Measurements from ENCODE around the gene RAI1. TPM values are rescaled to one million over a fixed set of nuclear protein-coding genes. Genes with fewer than 3 reads are reported as not detected.

The RAI1 gene
- total RNA-seq, 4 donors from 2014 or later, result 20.3 to 46.1 (median 30.4) TPM

- no peaks in the 10 kb centered on the region for H3K9me3 ChIP-seq
- no peak overlapping the region for H3K4me3 ChIP-seq
- H3K36me3 ChIP-seq, result peaks cover 61% of the 10 kb centered on the region
- TF ChIP-seq CTCF (IDR thresholded peaks at IDR 0.05), result no peak
- no peak for TF ChIP-seq EP300 (IDR thresholded peaks at IDR 0.05)
- no peak for TF ChIP-seq POLR2A (IDR thresholded peaks at IDR 0.05)
- no peak for TF ChIP-seq POLR2AphosphoS5 (IDR thresholded peaks at IDR 0.05)
- H3K4me1 ChIP-seq, result peaks cover 74% of the 10 kb centered on the region
- H3K27me3 ChIP-seq, result no peaks in the 10 kb centered on the region
- WGBS, result 90% methylated on average over 12 of the region's 24 CpGs
- no peak overlapping the region for H3K27ac ChIP-seq
- no peak for DNase-seq (ENCODE audit: low spot score in 2 of 2)
Measured at GRCh38 chr17:17816831-17817551, 135.7 kb downstream of the RAI1 start.

GRCh38 chr17:17817552-17817947, 136.3 kb downstream of the RAI1 start:
- Histone ChIP-seq H3K36me3 (peaks cover 61% of the 10 kb centered on the region), H3K27me3 (no peaks in the 10 kb centered on the region), H3K4me3 (no peak overlapping the region), H3K27ac (peak overlapping the region; percentile 24), H3K4me1 (peaks cover 74% of the 10 kb centered on the region), H3K9me3 (no peaks in the 10 kb centered on the region)
- no peak for TF ChIP-seq EP300 (IDR thresholded peaks at IDR 0.05)
- no peak for TF ChIP-seq POLR2AphosphoS5 (IDR thresholded peaks at IDR 0.05)
- TF ChIP-seq POLR2A (IDR thresholded peaks at IDR 0.05), result no peak
- no peak for TF ChIP-seq CTCF (IDR thresholded peaks at IDR 0.05)
- WGBS, result 82% methylated on average over 8 of the region's 10 CpGs
- DNase-seq (ENCODE audit: low spot score in 2 of 2), result no peak

GRCh38 chr17:17818088-17818526, 136.8 kb downstream of the RAI1 start:
- 74% methylated on average over 8 of the region's 10 CpGs for WGBS
- Histone ChIP-seq H3K36me3 (peaks cover 60% of the 10 kb centered on the region), H3K27me3 (no peaks in the 10 kb centered on the region), H3K27ac (no peak overlapping the region), H3K4me3 (no peak overlapping the region), H3K9me3 (no peaks in the 10 kb centered on the region), H3K4me1 (peaks cover 78% of the 10 kb centered on the region)
- no peak for DNase-seq (ENCODE audit: low spot score in 2 of 2)
- TF ChIP-seq CTCF (IDR thresholded peaks at IDR 0.05) (no peak), EP300 (IDR thresholded peaks at IDR 0.05) (no peak), POLR2AphosphoS5 (IDR thresholded peaks at IDR 0.05) (no peak), POLR2A (IDR thresholded peaks at IDR 0.05) (no peak)

GRCh38 chr17:17819111-17819510, 137.9 kb downstream of the RAI1 start:
- 86% methylated on average over 6 of the region's 12 CpGs for WGBS
- Histone ChIP-seq H3K4me1 (peaks cover 86% of the 10 kb centered on the region), H3K27me3 (no peaks in the 10 kb centered on the region), H3K36me3 (peaks cover 50% of the 10 kb centered on the region), H3K4me3 (no peak overlapping the region), H3K27ac (peak overlapping the region; percentile 3), H3K9me3 (no peaks in the 10 kb centered on the region)
- DNase-seq (ENCODE audit: low spot score in 2 of 2), result no peak
- TF ChIP-seq EP300 (IDR thresholded peaks at IDR 0.05) (no peak), POLR2A (IDR thresholded peaks at IDR 0.05) (no peak), CTCF (IDR thresholded peaks at IDR 0.05) (no peak), POLR2AphosphoS5 (IDR thresholded peaks at IDR 0.05) (no peak)

- Histone ChIP-seq H3K9me3 (no peaks in the 10 kb centered on the region), H3K36me3 (peaks cover 46% of the 10 kb centered on the region), H3K4me3 (peak overlapping the region; percentile 56), H3K4me1 (peaks cover 86% of the 10 kb centered on the region), H3K27ac (peak overlapping the region; percentile 3), H3K27me3 (no peaks in the 10 kb centered on the region)
- TF ChIP-seq POLR2A (IDR thresholded peaks at IDR 0.05), result no peak
- no peak for TF ChIP-seq CTCF (IDR thresholded peaks at IDR 0.05)
- TF ChIP-seq EP300 (IDR thresholded peaks at IDR 0.05), result no peak
- TF ChIP-seq POLR2AphosphoS5 (IDR thresholded peaks at IDR 0.05), result no peak
- WGBS, result 70% methylated on average over 8 of the region's 12 CpGs
- DNase-seq (ENCODE audit: low spot score in 2 of 2), result peak in 1 of 2 donors; percentile 85
Measured at GRCh38 chr17:17819561-17819995, 138.3 kb downstream of the RAI1 start.

All from suprapubic skin (tissue), 4 donors.